Measurements from ENCODE around the gene DLD. TPM values are rescaled to one million over a fixed set of nuclear protein-coding genes. Genes with fewer than 3 reads are reported as not detected.

DLD gene
- total and polyA plus RNA-seq, 2 of the 8 experiments (the other 6 are each of a cell fraction or from before 2014, with no cell fraction given): 63.7 to 88.5 TPM

DNA sequence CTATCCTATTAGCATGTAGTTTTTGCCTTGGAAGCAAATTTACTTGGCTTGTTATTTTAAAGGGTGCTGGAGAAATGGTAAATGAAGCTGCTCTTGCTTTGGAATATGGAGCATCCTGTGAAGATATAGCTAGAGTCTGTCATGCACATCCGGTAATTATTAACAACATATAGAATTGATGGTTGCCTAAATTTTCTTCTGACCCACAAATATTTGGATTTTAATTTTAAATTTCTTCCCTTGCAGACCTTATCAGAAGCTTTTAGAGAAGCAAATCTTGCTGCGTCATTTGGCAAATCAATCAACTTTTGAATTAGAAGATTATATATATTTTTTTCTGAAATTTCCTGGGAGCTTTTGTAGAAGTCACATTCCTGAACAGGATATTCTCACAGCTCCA, 28.0 kb downstream of the DLD start:
- DNase-seq (ENCODE audit: low read depth in 1 of 2, low spot score in 2 of 2) (no peak), FAIRE-seq (no peak)
- Histone ChIP-seq H2BK20ac (ENCODE audit: low read length) (no peak overlapping the region), H3K27me3 (replicated peaks in 1 of 4; ENCODE audit: control insufficient read depth in 3 of 4, extremely low read depth in 1 of 4, insufficient read depth in 3 of 4, low read length in 3 of 4) (no peaks in the 10 kb centered on the region), H3K9me3 (ENCODE audit: insufficient read depth in 2 of 2, low read depth in 1 of 2, low read length in 1 of 2) (no peaks in the 10 kb centered on the region), H2BK120ac (replicated peaks; ENCODE audit: low read depth, low read length) (no peak overlapping the region), H3K36me3 (ENCODE audit: control insufficient read depth in 2 of 4, insufficient read depth in 4 of 4, low read length in 3 of 4) (peaks cover 8 to 65% (median 22%) of the 10 kb centered on the region in 4 experiments), H4K20me1 (replicated peaks in 1 of 2; ENCODE audit: control insufficient read depth in 1 of 2, insufficient read depth in 2 of 2, low read length in 2 of 2) (peaks cover 0 to 2% of the 10 kb centered on the region in 2 experiments), H2AK5ac (ENCODE audit: low read depth, low read length) (no peak overlapping the region), H3K23ac (ENCODE audit: insufficient read length) (no peak overlapping the region), H3K56ac (replicated peaks; ENCODE audit: insufficient read length, low read depth, low read length) (no peak overlapping the region), H2BK12ac (ENCODE audit: low read depth, low read length) (no peak overlapping the region), H2BK15ac (ENCODE audit: low read length) (no peak overlapping the region), H3K9ac (replicated peaks in 1 of 4; ENCODE audit: extremely low read depth in 1 of 4, low read depth in 3 of 4, low read length in 3 of 4) (no peak overlapping the region), H2BK5ac (ENCODE audit: low read depth, low read length) (no peak overlapping the region), H3K23me2 (ENCODE audit: low read depth, low read length) (0 out of 2 replicates have a peak, but pooled peaks cover 1% of the 10 kb centered on the region), H3K18ac (ENCODE audit: extremely low read depth, low read length) (no peak overlapping the region), H3K27ac (ENCODE audit: low read depth, low read length) (no peak overlapping the region), H3K4me2 (ENCODE audit: insufficient read depth in 1 of 2, low read depth in 2 of 2, low read length in 2 of 2) (no peak overlapping the region), H4K5ac (ENCODE audit: insufficient read length, low read depth, low read length) (no peak overlapping the region), H2AFZ (ENCODE audit: low read length) (no peak overlapping the region), H3K4me1 (replicated peaks in 1 of 4; ENCODE audit: control insufficient read depth in 3 of 4, insufficient read depth in 4 of 4, low read length in 3 of 4) (no peaks in the 10 kb centered on the region), H3K14ac (ENCODE audit: insufficient read length) (no peak overlapping the region), H4K8ac (ENCODE audit: extremely low read depth, insufficient read depth, low read length) (no peak overlapping the region), H3K4ac (replicated peaks; ENCODE audit: insufficient read length, low read depth, low read length) (no peak overlapping the region), H3K79me1 (ENCODE audit: low read depth, low read length) (no peaks in the 10 kb centered on the region; the same call in 1 of the 2 replicates), H3K79me2 (ENCODE audit: control insufficient read depth in 1 of 2, insufficient read depth in 2 of 2, low read length in 2 of 2) (no peaks in the 10 kb centered on the region), H4K91ac (replicated peaks; ENCODE audit: insufficient read length, low read length) (no peak overlapping the region), H3K4me3 (ENCODE audit: extremely low read depth in 1 of 4, insufficient read depth in 2 of 4, low read depth in 3 of 4, low read length in 4 of 4) (no peak overlapping the region)
- ChIA-PET CTCF (ENCODE audit: partially characterized antibody) (interaction anchor here (1.0 to 2.3 kb wide), 4 partner anchors 18 to 98 kb away, joined by 3 to 10 read pairs (median 4); no protein-coding TSS in a partner anchor), POLR2A (ENCODE audit: partially characterized antibody) (no interaction called here)
- 90% methylated on average over 2 of the region's 2 CpGs; no CpG with 5 or more reads in 1 of the 2 experiments for WGBS, 2 experiments (ENCODE audit: extremely low coverage in 1 of 2, insufficient coverage in 1 of 2, insufficient read length in 1 of 2, insufficient replicate concordance in 2 of 2, low coverage in 1 of 2, low lambda C conversion rate in 2 of 2, missing lambda C conversion rate in 1 of 2)
- no peak for TF ChIP-seq HDAC2 (IDR thresholded peaks at IDR 0.05; ENCODE audit: borderline replicate concordance in 1 of 2, low read depth in 2 of 2, low read length in 2 of 2)
- no peak for TF ChIP-seq CHD1 (IDR thresholded peaks at IDR 0.05; ENCODE audit: low read depth, low read length)
- no peak for TF ChIP-seq NRF1 (IDR thresholded peaks at IDR 0.05; ENCODE audit: low read depth, low read length)
- TF ChIP-seq YY1 (IDR thresholded peaks at IDR 0.05; ENCODE audit: low read depth, low read length): no peak
- TF ChIP-seq BCL11A (IDR thresholded peaks at IDR 0.05; ENCODE audit: low read depth in 2 of 2, low read length in 2 of 2): no peak
- TF ChIP-seq RFX5 (IDR thresholded peaks at IDR 0.05; ENCODE audit: borderline replicate concordance, low read depth, low read length): no peak
- no peak for TF ChIP-seq BRCA1 (IDR thresholded peaks at IDR 0.05; ENCODE audit: low read depth, low read length)
- TF ChIP-seq, protein P1, sequence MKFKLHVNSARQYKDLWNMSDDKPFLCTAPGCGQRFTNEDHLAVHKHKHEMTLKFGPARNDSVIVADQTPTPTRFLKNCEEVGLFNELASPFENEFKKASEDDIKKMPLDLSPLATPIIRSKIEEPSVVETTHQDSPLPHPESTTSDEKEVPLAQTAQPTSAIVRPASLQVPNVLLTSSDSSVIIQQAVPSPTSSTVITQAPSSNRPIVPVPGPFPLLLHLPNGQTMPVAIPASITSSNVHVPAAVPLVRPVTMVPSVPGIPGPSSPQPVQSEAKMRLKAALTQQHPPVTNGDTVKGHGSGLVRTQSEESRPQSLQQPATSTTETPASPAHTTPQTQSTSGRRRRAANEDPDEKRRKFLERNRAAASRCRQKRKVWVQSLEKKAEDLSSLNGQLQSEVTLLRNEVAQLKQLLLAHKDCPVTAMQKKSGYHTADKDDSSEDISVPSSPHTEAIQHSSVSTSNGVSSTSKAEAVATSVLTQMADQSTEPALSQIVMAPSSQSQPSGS (IDR thresholded peaks at IDR 0.05; ENCODE audit: low read length): no peak
- TF ChIP-seq TAF7 (optimal IDR thresholded peaks at IDR 0.05; ENCODE audit: borderline replicate concordance, low read depth, low read length): no peak
- no peak for TF ChIP-seq NANOG (IDR thresholded peaks at IDR 0.05; ENCODE audit: insufficient read depth, low read depth, low read length, poor library complexity, severe bottlenecking)
- TF ChIP-seq KDM4A (IDR thresholded peaks at IDR 0.05; ENCODE audit: low read depth, low read length, severe bottlenecking): no peak
- no peak for TF ChIP-seq SP2 (IDR thresholded peaks at IDR 0.05; ENCODE audit: low read length)

All from H1 (cell line).